ENCODE data around the gene HMGB1. TPM values are rescaled to one million over a fixed set of nuclear protein-coding genes. Genes with fewer than 3 reads are reported as not detected.
"Not testable (repeated sequence)": the region's sequence is repeated elsewhere in the genome, so short reads cannot be mapped to it uniquely, and the experiment has no call there.

Gene HMGB1
- total RNA-seq, 2 experiments from 2014 or later, result 611 to 615 TPM

- H3K4me3 Mint-ChIP-seq, result peak overlapping the region; percentile 27
- peaks cover 56% of the 10 kb centered on the region for H3K36me3 Mint-ChIP-seq (ENCODE audit: low read depth)
- not testable (repeated sequence) for H3K27me3 Mint-ChIP-seq, DNase-seq, H3K9me3 Mint-ChIP-seq
- H3K27ac Mint-ChIP-seq, result peak overlapping the region; percentile 67
- ChIA-PET POLR2A (interaction anchor here (1.3 to 2.6 kb wide), 4 partner anchors 32 to 156 kb away, joined by 4 to 24 read pairs (median 6); partner anchors contain the start of genes KATNAL1 and USPL1), CTCF (interaction anchor here (0.7 to 2.4 kb wide), 5 partner anchors 87 to 341 kb away, joined by 3 to 13 read pairs (median 4); no protein-coding TSS in a partner anchor)
- H3K4me1 Mint-ChIP-seq, result peaks cover 37% of the 10 kb centered on the region
Observed at GRCh38 chr13:30461279-30462066, 4.3 kb downstream of the HMGB1 start.

GRCh38 chr13:30457306-30457891, 8.3 kb downstream of the HMGB1 start:
- no peaks in the 10 kb centered on the region for H3K9me3 Mint-ChIP-seq
- H3K4me3 Mint-ChIP-seq, result no peak overlapping the region
- DNase-seq, result no peak
- H3K27me3 Mint-ChIP-seq, result no peaks in the 10 kb centered on the region
- H3K36me3 Mint-ChIP-seq (ENCODE audit: low read depth), result peaks cover 37% of the 10 kb centered on the region
- H3K4me1 Mint-ChIP-seq, result peaks cover 23% of the 10 kb centered on the region
- ChIA-PET CTCF (no interaction called here), POLR2A (interaction anchor here (1.0 to 2.1 kb wide), 2 partner anchors 9 to 82 kb away, joined by 5 to 7 read pairs; no protein-coding TSS in a partner anchor)
- no peak overlapping the region for H3K27ac Mint-ChIP-seq

GRCh38 chr13:30456290-30456689, 9.4 kb downstream of the HMGB1 start:
- no peaks in the 10 kb centered on the region for H3K9me3 Mint-ChIP-seq
- CTCF ChIA-PET, result no interaction called here
- H3K4me1 Mint-ChIP-seq, result peaks cover 13% of the 10 kb centered on the region
- H3K27me3 Mint-ChIP-seq, result no peaks in the 10 kb centered on the region
- H3K36me3 Mint-ChIP-seq (ENCODE audit: low read depth), result peaks cover 27% of the 10 kb centered on the region
- DNase-seq, result no peak
- POLR2A ChIA-PET, result interaction anchor here (0.9 to 1.9 kb wide), 2 partner anchors 61 to 82 kb away, joined by 3 to 12 read pairs; no protein-coding TSS in a partner anchor
- no peak overlapping the region for H3K4me3 Mint-ChIP-seq
- H3K27ac Mint-ChIP-seq, result no peak overlapping the region

GRCh38 chr13:30454991-30455390, 10.7 kb downstream of the HMGB1 start:
- no peak overlapping the region for H3K4me3 Mint-ChIP-seq
- H3K27ac Mint-ChIP-seq, result no peak overlapping the region
- H3K4me1 Mint-ChIP-seq, result peaks cover 12% of the 10 kb centered on the region
- H3K9me3 Mint-ChIP-seq, result no peaks in the 10 kb centered on the region
- ChIA-PET POLR2A (interaction anchor here (0.7 to 1.9 kb wide), 6 partner anchors 9 to 163 kb away, joined by 3 to 12 read pairs (median 4); partner anchors contain the start of genes HMGB1 and USPL1), CTCF (interaction anchor here (1.0 to 1.1 kb wide), 2 partner anchors 202 to 322 kb away, joined by 3 to 4 read pairs; no protein-coding TSS in a partner anchor)
- H3K27me3 Mint-ChIP-seq, result no peaks in the 10 kb centered on the region
- peaks cover 25% of the 10 kb centered on the region for H3K36me3 Mint-ChIP-seq (ENCODE audit: low read depth)
- no peak for DNase-seq

- H3K4me1 Mint-ChIP-seq, result peaks cover 5% of the 10 kb centered on the region
- H3K4me3 Mint-ChIP-seq, result no peak overlapping the region
- CTCF ChIA-PET, result interaction anchor here (0.5 to 0.8 kb wide), 2 partner anchors 19 to 127 kb away, joined by 3 read pairs; no protein-coding TSS in a partner anchor
- no peaks in the 10 kb centered on the region for H3K9me3 Mint-ChIP-seq
- H3K27ac Mint-ChIP-seq, result no peak overlapping the region
- DNase-seq, result no peak
- POLR2A ChIA-PET, result interaction anchor here (0.7 kb wide), 1 partner anchor 31 kb away, joined by 3 read pairs; the partner anchor contains the start of gene UBE2L5
- H3K36me3 Mint-ChIP-seq (ENCODE audit: low read depth), result peaks cover 13% of the 10 kb centered on the region
- H3K27me3 Mint-ChIP-seq, result no peaks in the 10 kb centered on the region
Observed at GRCh38 chr13:30453727-30454126, 12.0 kb downstream of the HMGB1 start.

GRCh38 chr13:30451476-30451875, 14.3 kb downstream of the HMGB1 start:
- not testable (repeated sequence) for H3K4me1 Mint-ChIP-seq; DNase-seq; H3K27ac Mint-ChIP-seq; H3K4me3 Mint-ChIP-seq; H3K9me3 Mint-ChIP-seq; H3K36me3 Mint-ChIP-seq (ENCODE audit: low read depth); H3K27me3 Mint-ChIP-seq
- ChIA-PET POLR2A (interaction anchor here (1.0 kb wide), 1 partner anchor 14 kb away, joined by 3 read pairs; the partner anchor contains the start of gene HMGB1), CTCF (interaction anchor here (1.2 kb wide), 1 partner anchor 100 kb away, joined by 3 read pairs; no protein-coding TSS in a partner anchor)

- Mint-ChIP-seq H3K9me3 (no peaks in the 10 kb centered on the region), H3K27ac (no peak overlapping the region), H3K4me1 (no peaks in the 10 kb centered on the region), H3K36me3 (ENCODE audit: low read depth) (no peaks in the 10 kb centered on the region), H3K4me3 (no peak overlapping the region), H3K27me3 (peaks cover 3% of the 10 kb centered on the region)
- no peak for DNase-seq
- POLR2A ChIA-PET, result interaction anchor here (1.4 kb wide), 1 partner anchor 16 kb away, joined by 4 read pairs; the partner anchor contains the start of gene HMGB1
- CTCF ChIA-PET, result interaction anchor here (1.8 kb wide), 1 partner anchor 131 kb away, joined by 3 read pairs; no protein-coding TSS in a partner anchor
Observed at GRCh38 chr13:30450066-30450465, 15.7 kb downstream of the HMGB1 start.

- Mint-ChIP-seq H3K27ac (no peak overlapping the region), H3K4me1 (no peaks in the 10 kb centered on the region), H3K36me3 (ENCODE audit: low read depth) (no peaks in the 10 kb centered on the region), H3K27me3 (peaks cover 3% of the 10 kb centered on the region), H3K9me3 (no peaks in the 10 kb centered on the region), H3K4me3 (no peak overlapping the region)
- ChIA-PET CTCF (interaction anchor here (1.4 to 1.8 kb wide), 2 partner anchors 14 to 133 kb away, joined by 3 to 5 read pairs; no protein-coding TSS in a partner anchor), POLR2A (interaction anchor here (0.9 to 1.1 kb wide), 3 partner anchors 9 to 74 kb away, joined by 3 to 5 read pairs (median 3); partner anchors contain the start of gene UBE2L5)
- DNase-seq, result no peak
Observed at GRCh38 chr13:30448441-30448840, 17.3 kb downstream of the HMGB1 start.

- H3K4me3 Mint-ChIP-seq, result no peak overlapping the region
- H3K27ac Mint-ChIP-seq, result no peak overlapping the region
- H3K27me3 Mint-ChIP-seq, result peaks cover 3% of the 10 kb centered on the region
- CTCF ChIA-PET, result no interaction called here
- H3K4me1 Mint-ChIP-seq, result peaks cover 3% of the 10 kb centered on the region
- DNase-seq, result no peak
- POLR2A ChIA-PET, result interaction anchor here (1.1 kb wide), 1 partner anchor 15 kb away, joined by 4 read pairs; no protein-coding TSS in a partner anchor
- H3K36me3 Mint-ChIP-seq (ENCODE audit: low read depth), result no peaks in the 10 kb centered on the region
- H3K9me3 Mint-ChIP-seq, result no peaks in the 10 kb centered on the region
Observed at GRCh38 chr13:30446126-30446500, 19.6 kb downstream of the HMGB1 start.

- Mint-ChIP-seq H3K9me3 (no peaks in the 10 kb centered on the region), H3K4me3 (no peak overlapping the region), H3K27me3 (peaks cover 3% of the 10 kb centered on the region), H3K4me1 (peaks cover 9% of the 10 kb centered on the region), H3K27ac (no peak overlapping the region), H3K36me3 (ENCODE audit: low read depth) (no peaks in the 10 kb centered on the region)
- CTCF ChIA-PET, result no interaction called here
- DNase-seq, result no peak
- POLR2A ChIA-PET, result interaction anchor here (0.9 to 1.6 kb wide), 3 partner anchors 22 to 69 kb away, joined by 3 read pairs; partner anchors contain the start of gene HMGB1
Observed at GRCh38 chr13:30443957-30444404, 21.8 kb downstream of the HMGB1 start.

- H3K27ac Mint-ChIP-seq, CTCF ChIA-PET: not testable (repeated sequence)
Observed at GRCh38 chr13:30443491-30443890, 22.2 kb downstream of the HMGB1 start.

GRCh38 chr13:30442926-30443325, 22.8 kb downstream of the HMGB1 start:
- ChIA-PET POLR2A (interaction anchor here (0.8 to 1.7 kb wide), 5 partner anchors 12 to 68 kb away, joined by 3 to 5 read pairs (median 3); partner anchors contain the start of gene HMGB1), CTCF (interaction anchor here (1.1 kb wide), 1 partner anchor 310 kb away, joined by 3 read pairs; no protein-coding TSS in a partner anchor)
- H3K4me3 Mint-ChIP-seq, result no peak overlapping the region
- no peaks in the 10 kb centered on the region for H3K9me3 Mint-ChIP-seq
- H3K27ac Mint-ChIP-seq, result no peak overlapping the region
- peaks cover 7% of the 10 kb centered on the region for H3K27me3 Mint-ChIP-seq
- DNase-seq, result no peak
- no peaks in the 10 kb centered on the region for H3K36me3 Mint-ChIP-seq (ENCODE audit: low read depth)
- peaks cover 9% of the 10 kb centered on the region for H3K4me1 Mint-ChIP-seq

More at GRCh38 chr13:30443491-30443890, 22.2 kb downstream of the HMGB1 start:
- H3K4me3 Mint-ChIP-seq; H3K9me3 Mint-ChIP-seq; H3K36me3 Mint-ChIP-seq (ENCODE audit: low read depth); H3K27me3 Mint-ChIP-seq; H3K4me1 Mint-ChIP-seq; DNase-seq: not testable (repeated sequence)
- POLR2A ChIA-PET, result interaction anchor here (0.8 to 1.6 kb wide), 4 partner anchors 20 to 69 kb away, joined by 3 read pairs; partner anchors contain the start of gene HMGB1

Data from activated CD4-positive, alpha-beta memory T cell treated with anti-CD3 and anti-CD28 coated beads, Interleukin-2, amount 10 ng/mL, durations not matched to agents 7 days and 5 days (primary cell).